Measurements from ENCODE around the gene KPNB1.
A peak's percentile ranks its signal among the peaks of the same experiment; 100 is the strongest.
"Not testable (repeated sequence)": the region's sequence is repeated elsewhere in the genome, so short reads cannot be mapped to it uniquely, and the experiment has no call there.

Gene KPNB1

DNA sequence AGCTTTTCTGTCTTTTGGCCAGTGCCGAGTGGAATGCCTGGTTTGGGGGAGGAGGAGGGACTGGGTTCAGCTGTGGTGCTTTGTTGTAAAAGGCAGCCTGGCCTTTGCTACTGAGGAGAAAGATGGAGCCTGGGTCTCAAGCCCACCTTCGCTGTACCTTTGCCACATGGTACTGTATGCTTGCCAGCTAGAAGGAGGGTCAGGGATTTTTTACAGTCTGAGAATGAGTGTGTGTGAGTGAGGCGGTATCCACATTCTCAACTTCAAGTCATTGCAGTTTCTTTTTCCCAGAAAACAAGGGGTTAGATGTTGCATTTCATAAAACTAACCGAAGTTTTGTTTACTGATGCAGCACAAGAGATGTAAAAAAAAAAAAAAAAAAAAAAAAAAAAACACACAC, 33.0 kb downstream of the KPNB1 start:
- not testable (repeated sequence) for DNase-seq

DNA sequence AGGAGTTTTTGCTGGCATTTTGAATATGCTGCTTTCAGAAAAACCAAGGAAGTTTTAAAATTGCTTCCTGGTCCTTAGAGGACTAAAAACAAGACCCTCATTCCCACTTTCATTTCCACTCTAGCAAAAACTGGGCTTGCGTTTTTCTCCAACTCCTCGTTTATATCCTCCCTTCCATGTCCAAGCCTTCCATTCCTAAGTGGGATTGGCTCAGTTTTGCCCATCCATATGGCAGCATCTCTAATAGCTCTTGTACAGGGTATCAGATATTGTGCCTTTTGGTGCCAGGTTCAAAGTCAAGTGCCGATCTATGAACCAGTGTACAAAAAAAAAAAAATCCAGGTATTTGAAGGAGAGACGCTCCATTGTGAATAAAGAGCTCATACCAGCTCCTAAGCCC, 34.3 kb downstream of the KPNB1 start:
- DNase-seq = no peak

DNA sequence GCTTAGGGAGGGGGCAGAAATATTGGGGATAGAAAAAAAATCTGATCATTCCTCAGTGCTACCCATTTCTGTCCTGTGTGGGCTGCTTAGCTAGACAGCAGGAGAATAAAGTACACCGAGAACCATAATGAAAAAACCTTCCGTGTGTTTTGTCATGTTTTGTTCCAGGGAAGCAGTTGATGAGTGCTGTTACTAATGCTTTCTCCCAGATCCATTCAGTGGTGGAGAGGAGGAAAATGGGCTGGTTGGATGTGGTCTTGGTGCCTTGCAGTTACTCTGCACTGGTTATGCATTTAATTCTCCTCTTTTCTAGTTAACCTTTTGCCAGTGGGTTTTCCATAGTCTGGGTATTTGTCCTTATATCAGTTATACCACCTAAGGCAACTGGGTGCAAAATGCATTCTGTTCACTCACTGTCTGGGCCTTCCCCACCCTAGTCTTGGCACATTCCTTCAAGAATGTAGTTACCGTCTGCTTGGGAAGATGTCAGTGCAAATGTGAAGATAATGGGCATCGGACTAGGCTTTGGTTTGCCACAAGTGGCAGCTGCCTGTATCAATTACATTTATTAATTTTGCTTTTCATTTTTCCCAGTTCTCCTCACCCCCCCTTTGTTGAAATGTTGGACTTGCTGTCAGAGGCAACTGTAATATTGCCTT, 34.9 kb downstream of the KPNB1 start:
- DNase-seq = no peak

DNA sequence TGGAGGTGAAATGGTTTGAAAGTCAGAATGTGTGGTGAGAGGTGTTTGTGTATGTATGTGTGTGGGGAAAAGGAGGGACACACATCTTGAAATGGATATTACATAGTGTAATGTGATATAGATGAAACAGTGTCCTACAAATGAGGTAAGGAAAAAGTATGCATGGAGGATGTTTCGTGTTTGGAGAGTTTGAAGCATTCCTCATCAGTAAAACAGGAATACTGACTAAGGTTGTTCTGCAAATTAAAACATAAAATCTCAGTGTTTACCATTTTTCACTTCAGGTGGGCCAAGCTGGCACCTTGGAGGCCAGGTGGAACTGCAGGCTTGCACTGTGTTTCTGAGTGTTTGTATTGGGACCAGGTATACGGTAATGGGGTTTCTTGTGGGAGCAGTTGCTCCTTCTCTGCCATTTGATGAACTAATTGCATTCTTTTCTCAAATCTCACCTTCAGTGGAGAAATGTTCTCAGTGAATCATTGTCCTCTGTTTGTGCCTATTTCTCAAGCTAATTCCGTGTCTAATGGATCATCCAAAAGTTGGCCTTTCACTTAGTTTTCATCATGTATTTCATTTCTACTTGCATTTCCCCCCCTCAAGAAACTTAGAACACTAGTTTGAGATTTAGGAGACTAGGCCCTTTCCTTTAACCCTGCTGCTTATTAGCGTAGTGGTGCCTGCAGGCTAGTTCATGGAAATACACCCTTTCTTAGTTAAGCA, 36.0 kb downstream of the KPNB1 start:
- DNase-seq = no peak

DNA sequence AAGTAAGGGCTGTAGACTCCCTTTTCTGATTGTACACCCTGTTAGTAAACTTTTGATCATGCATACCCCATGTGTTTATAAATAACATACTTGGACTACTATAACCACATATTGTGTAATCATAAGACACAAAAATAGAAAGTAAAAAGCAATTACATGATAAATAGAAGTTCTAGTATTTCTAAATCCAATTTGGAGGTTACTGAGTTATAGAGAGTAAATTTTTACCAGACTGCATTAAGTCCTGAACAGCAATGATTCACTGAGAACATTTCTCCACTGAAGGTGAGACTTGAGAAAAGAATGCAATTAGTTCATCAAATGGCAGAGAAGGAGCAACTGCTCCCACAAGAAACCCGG, 36.5 kb downstream of the KPNB1 start:
- no peak for DNase-seq

DNA sequence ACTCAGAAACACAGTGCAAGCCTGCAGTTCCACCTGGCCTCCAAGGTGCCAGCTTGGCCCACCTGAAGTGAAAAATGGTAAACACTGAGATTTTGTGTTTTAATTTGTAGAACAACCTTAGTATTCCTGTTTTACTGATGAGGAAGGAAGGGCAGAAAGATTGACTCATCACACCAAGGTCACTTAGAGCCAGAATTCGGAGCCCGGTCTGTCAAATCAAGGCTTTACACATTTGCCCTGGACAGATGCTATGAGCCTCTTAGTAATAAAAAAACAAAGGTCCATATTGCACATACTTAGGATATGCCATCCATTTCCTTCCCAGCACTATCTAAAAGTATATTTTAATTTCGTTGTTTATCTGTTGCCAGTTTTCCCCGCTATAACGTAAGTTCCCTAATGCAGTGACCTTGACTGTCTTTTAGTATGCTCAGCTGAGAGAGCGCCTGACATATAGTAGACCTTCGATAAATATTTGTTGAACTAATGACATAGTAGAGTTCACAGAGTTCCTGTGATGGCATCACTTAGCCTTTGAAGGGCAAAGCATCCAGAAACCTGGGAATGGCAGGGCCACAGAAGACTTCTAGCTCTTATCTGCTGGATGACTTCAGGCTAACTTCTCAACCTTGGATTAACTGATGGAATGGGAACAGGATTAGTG, 37.1 kb downstream of the KPNB1 start:
- no peak for DNase-seq

DNA sequence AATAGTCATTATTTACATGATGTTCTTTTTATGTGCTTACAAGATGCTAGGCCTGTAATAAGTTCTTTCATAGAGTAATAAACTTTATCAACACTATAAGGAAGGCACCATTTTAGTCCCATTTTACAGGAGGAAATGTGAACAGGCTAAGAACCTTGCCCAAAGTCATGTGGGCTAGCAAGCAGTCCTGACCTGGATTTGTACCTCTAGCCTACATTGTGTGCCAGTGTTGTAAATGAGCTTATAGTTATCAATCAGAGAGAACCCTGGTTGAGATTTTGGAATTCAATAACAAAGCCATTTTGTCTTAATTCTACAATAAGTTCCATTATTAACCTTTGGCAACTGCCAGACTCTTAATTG, 37.6 kb downstream of the KPNB1 start:
- no peak for DNase-seq

DNA sequence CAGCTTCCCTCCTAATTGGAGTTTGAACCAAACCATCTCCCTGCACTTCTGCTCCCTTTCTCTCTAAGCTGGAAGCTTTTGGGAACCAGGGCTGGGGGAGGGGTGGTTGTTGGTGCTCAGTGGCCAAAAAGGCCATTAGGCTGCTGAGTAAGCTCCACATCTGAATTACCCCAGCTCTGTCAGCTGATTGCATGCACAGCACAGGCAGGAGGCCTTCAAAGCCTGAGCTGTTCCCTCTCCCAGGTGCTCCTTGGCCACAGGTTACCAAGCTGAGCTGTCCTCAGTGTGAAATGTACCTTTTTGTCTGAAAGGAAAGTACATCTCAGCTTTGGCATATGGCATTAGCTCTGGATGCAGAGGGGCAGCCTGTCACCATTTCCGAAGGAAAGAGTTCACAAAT, 38.0 kb downstream of the KPNB1 start:
- peak in 1 of 2 experiments; percentile 3 for DNase-seq

DNA sequence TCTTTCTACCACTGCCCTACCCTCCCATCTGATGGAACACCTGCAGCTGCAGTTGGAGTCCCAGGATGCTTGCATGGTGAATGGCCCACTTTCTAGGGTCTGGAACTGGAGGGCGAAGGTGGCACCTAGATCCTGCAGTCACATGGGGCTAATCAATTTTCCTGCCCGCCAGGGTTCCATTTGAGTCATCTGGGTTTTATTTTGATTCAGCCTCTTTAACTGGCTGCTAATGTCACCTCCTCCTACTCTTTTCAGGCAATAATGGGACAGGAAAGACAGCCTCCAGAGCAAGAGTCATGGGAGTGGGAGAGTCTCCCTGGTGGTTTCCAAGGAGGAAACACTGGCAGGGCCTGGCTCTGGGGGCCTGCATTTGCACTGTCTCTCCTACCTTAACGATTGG, 40.4 kb downstream of the KPNB1 start:
- no peak for DNase-seq

DNA sequence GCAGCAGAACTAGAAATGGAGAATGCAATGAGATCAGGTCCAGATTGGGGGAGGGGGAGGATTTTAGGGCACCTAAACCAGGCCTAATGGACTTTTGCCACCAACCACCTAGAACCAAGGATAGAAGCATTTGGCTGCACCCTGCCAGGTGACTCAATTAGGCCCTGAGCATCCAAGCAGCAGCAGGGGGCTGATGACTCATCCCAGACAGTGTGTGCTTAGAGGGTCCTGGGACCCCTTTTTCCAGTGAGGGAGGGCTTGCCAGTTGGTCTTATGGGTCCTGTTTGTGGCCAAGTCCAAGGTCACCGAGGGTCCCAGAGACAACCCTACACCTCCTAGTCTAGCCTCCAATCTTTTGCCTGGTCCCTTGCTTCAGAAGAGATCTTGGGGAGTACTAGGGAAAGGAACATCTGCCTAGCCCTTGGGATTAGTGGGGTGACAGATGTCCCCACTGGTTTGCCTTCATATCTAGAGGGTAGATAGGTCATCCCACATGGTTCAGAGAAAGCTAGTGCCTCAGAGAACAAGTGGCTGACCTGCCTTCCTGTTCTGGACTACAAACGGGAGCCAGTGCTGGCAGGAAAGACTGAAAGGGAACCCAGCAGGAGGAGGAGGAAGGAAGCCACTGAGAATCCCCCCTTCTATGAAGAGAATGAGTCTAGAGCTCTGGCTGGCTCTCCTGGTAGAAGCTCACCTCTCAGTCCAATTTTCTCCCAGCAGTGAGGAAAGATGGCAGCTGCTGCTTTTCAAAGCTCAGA, 42.6 kb downstream of the KPNB1 start:
- DNase-seq = no peak

DNA sequence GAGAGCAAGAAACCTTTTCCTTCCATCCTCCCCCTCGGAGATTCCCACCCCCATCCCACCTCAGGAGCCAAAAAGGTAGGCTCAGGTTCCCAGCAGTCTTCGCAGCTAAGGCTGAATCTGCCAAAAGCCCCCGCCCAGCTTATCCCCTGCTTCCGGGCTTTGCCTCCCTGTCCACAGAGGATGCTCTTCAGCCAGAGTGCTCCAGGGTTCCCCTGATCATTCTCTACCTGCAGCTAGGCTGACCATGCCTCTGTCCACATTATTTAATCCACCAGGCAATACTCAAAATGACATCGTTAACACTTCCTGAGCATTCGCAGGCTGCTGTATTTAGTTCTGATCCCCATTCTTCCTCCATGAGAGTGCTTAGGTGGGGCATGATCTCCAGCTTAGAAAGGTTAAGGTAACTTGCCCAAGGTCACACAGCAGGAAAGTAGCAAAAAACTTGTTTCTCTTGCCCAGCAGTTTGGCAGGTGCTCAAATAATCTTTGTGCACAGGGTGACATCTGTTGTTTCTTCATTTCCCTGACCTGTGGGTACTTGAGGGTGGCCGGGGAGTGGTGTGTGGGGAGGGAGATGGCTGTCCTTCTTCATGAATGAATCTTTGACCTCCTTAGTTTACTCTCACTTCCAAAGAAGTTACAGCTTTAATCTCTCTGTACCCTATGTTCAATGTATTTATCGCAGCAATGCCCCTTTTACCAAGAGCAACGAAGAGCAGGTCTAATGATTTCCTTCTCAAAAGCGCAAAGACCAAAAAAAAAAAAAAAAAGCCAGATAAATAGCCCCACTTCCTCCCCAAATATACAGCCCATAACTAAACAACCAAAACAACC, 43.4 kb downstream of the KPNB1 start:
- DNase-seq = peak in 1 of 2 experiments; percentile 17

DNA sequence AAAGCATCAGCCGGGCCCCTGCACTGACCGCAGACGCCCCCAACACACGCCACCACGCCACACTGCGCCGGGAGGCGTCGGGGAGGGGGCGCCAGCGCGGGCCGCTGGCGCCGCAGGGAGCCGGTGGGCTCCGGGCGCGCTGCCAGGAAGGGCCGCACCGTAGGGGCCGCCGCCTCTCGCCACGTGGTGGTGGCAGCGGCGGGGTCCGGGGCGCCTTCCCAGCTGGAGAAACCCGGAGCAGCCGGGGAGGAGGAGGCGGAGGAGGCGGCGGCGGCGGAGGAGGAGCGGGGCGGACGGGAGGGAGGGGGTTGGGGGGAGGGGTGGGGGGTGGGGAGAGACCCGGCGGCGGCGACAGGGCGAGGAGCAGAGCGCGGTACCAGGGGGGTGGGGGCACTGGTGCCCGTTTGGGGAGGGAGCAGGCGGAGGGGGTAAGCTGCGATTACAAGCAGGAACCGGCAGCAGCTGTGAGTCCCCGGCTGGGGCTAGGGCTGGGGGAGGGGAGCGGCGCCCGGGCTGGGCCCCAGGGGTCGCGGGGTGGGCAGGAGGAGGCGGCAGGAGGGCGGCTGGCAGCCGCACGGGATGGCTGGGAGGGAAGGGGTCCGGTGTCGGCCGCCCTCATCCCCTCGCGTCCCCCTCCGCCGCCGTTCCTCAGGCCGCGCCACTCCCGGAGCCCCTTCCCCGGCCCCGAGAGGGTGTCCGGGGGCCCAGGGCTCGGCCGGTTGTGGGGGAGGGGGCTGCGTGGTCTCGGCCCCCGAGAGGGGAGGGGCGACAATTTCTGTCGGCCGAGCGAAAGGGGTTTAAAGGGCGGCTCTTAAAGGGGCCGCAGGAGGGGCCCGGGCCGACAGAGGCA, 44.2 kb downstream of the KPNB1 start, which contains the start of gene TBKBP1:
TSS of gene TBKBP1 (plus strand) at position 431 of the 850 bp plus-strand sequence. CDS start 1,952 bp downstream, outside the sequence.
- DNase-seq = peak; percentile 57 to 60

DNA sequence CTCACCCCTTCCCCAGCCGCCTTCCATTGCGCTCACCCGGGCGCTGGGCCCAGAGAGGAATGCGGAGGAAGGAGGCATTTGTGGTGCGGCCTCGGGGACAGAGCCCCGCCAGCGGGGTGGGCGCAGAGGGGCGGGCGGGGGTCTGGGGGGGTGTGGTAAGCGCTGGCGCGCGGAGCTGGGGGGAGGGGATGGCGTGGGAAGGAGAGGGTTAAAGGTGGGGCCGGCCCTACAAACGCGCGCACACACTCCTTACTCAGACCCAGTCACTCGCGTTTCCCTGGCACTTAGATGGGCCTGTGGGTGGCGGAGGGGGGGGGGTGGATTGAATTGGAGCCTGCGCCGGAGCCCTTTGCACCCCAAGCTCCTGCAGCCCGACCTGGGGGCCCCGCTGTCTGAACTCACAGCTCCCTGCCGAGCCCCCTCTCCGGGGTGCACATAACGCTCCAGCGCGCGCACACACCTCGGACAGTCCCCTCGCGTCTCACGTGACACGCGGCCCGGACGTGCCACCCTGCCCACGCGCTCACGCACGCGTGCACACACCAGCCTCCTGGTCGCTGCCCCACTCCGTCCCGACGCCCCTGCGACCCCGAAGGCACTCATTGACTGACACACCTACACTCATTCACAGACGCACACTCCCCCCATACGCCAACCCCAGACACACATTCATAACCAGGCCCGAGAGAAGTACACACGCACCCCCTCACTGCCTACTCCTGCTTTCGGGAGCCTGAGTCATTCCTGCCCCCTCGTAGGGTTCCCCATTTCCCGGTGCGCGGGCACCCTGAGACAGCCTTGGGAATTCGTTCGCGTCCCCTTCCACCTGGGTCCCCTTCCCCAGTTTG, 45.1 kb downstream of the KPNB1 start:
- DNase-seq = peak in 1 of 2 experiments; percentile 34

DNA sequence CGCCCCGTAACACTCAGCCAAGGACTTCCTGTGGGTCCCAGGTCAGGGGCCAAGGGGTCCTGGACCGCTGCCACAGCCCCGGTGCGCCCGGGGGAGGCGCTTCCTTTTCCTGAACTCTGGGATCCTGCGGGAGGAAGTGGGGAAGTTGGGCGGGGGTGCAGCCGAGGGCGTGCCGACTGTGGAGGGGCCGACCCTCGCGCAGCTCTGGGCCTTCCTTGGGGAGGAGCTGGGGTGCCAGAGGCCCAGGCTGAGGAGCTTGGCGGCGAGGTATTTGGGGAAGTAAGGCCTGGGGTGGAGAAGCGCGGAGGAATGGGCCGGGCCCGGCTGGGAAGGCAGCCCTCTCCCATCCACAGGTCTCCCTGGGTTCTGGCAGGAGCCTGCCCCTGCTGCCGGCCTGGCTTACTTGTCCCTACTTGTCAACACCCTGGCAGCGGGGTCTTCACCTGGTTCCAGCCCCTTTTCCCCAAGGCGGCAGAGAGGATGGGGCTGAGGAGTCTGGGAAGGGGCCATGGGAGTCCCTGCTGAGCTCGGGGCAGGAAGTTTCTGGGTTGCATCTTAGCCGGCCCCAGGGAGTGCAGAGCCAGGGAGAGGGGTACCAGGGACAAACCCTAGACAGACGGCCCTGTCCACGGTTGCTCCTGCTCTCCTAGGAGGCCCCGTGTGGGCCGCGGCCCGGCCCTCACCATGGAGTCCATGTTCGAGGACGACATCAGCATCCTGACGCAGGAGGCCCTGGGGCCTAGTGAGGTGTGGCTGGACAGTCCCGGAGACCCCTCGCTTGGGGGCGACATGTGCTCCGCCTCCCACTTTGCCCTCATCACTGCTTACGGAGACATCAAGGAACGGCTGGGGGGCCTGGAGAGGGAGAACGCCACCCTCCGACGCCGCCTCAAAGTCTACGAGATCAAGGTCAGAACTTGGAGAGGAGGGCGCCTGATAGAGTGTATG, 46.0 kb downstream of the KPNB1 start:
- DNase-seq = no peak

DNA sequence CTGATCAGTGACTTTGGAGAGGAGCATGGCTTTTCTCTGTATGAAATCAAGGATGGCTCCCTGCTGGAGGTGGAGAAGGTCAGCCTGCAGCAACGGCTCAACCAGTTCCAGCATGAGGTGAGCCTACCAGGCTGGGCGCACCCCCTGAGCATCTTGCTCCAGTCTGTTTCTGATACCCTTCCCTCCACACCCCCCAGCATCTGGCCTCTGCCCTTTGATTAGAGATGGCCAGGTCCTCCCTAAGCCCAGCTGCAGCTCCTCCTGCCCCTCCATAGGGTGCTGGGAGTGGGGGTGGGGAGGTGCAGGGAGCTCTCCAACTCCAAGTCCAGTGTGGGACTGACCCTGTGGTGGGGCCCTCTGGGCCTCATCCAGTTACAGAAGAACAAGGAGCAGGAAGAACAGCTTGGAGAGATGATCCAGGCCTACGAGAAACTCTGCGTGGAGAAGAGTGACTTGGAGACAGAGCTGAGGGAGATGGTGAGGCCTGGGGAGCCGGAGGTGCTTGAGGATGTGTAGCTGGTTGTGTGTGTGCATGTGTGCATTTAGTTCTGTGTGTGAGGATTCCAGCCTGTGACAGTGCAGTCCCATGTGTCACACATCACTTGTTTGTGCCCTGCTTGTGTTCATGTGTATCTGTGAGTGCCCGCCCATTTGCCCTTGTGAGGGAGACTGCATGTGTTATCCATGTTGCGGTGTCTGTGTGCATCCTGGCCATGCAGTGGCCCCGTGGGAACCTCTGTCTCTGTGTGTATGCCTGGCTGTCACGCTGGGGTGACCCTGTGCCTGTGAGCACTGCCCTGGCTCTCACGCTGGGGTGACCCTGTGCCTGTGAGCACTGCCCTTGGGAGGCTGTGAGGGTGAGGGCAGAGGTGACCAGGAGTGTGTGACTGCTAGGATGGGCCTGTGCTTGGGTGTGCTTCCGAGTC, 47.3 kb downstream of the KPNB1 start:
- DNase-seq = no peak

DNA sequence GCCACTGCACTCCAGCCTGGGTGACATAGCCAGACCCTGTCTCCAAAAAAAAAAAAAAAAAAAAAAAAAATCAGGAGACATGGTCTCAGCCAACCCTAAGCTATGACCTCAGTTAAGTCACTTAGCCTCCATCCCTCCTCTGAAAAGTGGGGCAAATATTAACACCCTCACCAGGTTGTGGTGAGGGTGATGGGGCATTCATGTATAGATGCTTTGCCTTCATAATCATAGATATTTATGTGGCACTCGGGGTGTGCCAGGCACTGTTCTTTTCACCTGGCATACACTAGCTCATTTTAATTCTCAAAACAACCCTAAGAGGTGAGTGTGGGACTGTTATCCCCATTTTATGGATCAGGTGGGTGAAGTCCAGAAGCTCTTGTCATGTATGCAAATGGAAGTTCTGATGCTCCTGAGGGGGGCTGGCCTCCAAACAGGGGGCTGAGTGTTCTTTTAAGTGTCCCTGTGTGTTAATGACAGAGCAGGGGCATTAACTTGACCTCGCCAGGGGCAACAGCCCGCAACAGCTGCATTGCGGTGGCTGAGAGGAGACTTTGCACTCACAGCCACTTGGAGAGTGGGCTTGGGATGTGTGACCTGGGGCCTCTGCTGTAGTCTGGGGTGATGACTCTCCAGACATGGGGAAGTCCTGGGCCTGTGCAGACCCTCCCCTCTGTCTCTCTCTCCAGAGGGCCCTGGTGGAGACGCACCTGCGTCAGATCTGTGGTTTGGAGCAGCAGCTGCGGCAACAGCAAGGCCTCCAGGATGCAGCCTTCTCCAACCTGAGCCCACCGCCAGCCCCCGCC, 48.4 kb downstream of the KPNB1 start:
- no peak for DNase-seq
